8988T (cell line): ENCODE measurements around the gene LAS1L.
"Not testable (repeated sequence)": the region's sequence is repeated elsewhere in the genome, so short reads cannot be mapped to it uniquely, and the experiment has no call there.

Source experiments
- DNase-seq: peaks from one replicate; pipeline ENCODE4 v3.0.0; 2011

LAS1L gene

GRCh38 chrX:65534450-65535292 is at the start of gene LAS1L:
Gene LAS1L (minus strand): TSS chrX:65534787. CDS start chrX:65534715, 72 bp downstream.
- DNase-seq = peak; percentile 37

GRCh38 chrX:65582450-65583082 is 48.0 kb upstream of the LAS1L start:
- DNase-seq = no peak

- peak; percentile 21 for DNase-seq
Measured at GRCh38 chrX:65581661-65582339, 47.2 kb upstream of the LAS1L start.

- no peak for DNase-seq
Measured at GRCh38 chrX:65578346-65578745, 43.8 kb upstream of the LAS1L start.

GRCh38 chrX:65576160-65576559 is 41.6 kb upstream of the LAS1L start:
- no peak for DNase-seq

GRCh38 chrX:65575022-65575421 is 40.4 kb upstream of the LAS1L start:
- DNase-seq = no peak

GRCh38 chrX:65574356-65574755 is 39.8 kb upstream of the LAS1L start:
- no peak for DNase-seq

GRCh38 chrX:65572971-65573370 is 38.4 kb upstream of the LAS1L start:
- DNase-seq = no peak

GRCh38 chrX:65562850-65563249 is 28.3 kb upstream of the LAS1L start:
- DNase-seq = not testable (repeated sequence)

GRCh38 chrX:65551489-65552339 is 17.1 kb upstream of the LAS1L start:
- no peak for DNase-seq

GRCh38 chrX:65551086-65551485 is 16.5 kb upstream of the LAS1L start:
- DNase-seq = no peak

GRCh38 chrX:65545456-65545855 is 10.9 kb upstream of the LAS1L start:
- no peak for DNase-seq

GRCh38 chrX:65537229-65537628 is 2.6 kb upstream of the LAS1L start:
- DNase-seq = no peak

GRCh38 chrX:65536291-65536690 is 1.7 kb upstream of the LAS1L start:
- DNase-seq = no peak

GRCh38 chrX:65532016-65532415 is 2.6 kb downstream of the LAS1L start:
- DNase-seq = no peak

GRCh38 chrX:65528705-65529340 is 5.8 kb downstream of the LAS1L start:
- DNase-seq = peak; percentile 58

- DNase-seq = no peak
Measured at GRCh38 chrX:65528293-65528692, 6.3 kb downstream of the LAS1L start.

GRCh38 chrX:65524139-65524538 is 10.4 kb downstream of the LAS1L start:
- DNase-seq = no peak

- no peak for DNase-seq
Measured at GRCh38 chrX:65522739-65523372, 11.7 kb downstream of the LAS1L start.

- not testable (repeated sequence) for DNase-seq
Measured at GRCh38 chrX:65519530-65519929, 15.1 kb downstream of the LAS1L start.

- not testable (repeated sequence) for DNase-seq
Measured at GRCh38 chrX:65518980-65519379, 15.6 kb downstream of the LAS1L start.

- no peak for DNase-seq
Measured at GRCh38 chrX:65517923-65518322, 16.7 kb downstream of the LAS1L start.
